GM04503 (cell line): ENCODE measurements around the gene ZNF280D.
"Not testable (repeated sequence)": the region's sequence is repeated elsewhere in the genome, so short reads cannot be mapped to it uniquely, and the experiment has no call there.

ENCODE experiments used
- DNase-seq: peaks from one replicate; pipeline ENCODE4 v3.0.0-alpha.2; 2012; ENCODE audit warnings: low read depth

The ZNF280D gene

GRCh38 chr15:56733136-56734012 lies at the start of gene ZNF280D:
ZNF280D (minus strand) TSS chr15:56733509; CDS start chr15:56707109, 26,400 bp downstream.
- peak; percentile 47 for DNase-seq

GRCh38 chr15:56782306-56782705 lies 49.0 kb upstream of the ZNF280D start:
- no peak for DNase-seq

GRCh38 chr15:56781666-56782065 lies 48.4 kb upstream of the ZNF280D start:
- DNase-seq, result no peak

GRCh38 chr15:56780102-56780725 lies 46.9 kb upstream of the ZNF280D start:
- DNase-seq, result not testable (repeated sequence)

- DNase-seq, result not testable (repeated sequence)
Observed at GRCh38 chr15:56779449-56779848, 46.1 kb upstream of the ZNF280D start.

- DNase-seq, result no peak
Observed at GRCh38 chr15:56778761-56779160, 45.5 kb upstream of the ZNF280D start.

- no peak for DNase-seq
Observed at GRCh38 chr15:56776839-56777238, 43.5 kb upstream of the ZNF280D start.

GRCh38 chr15:56775641-56776040 lies 42.3 kb upstream of the ZNF280D start:
- no peak for DNase-seq

- no peak for DNase-seq
Observed at GRCh38 chr15:56774356-56774755, 41.0 kb upstream of the ZNF280D start.

- DNase-seq, result no peak
Observed at GRCh38 chr15:56772868-56773639, 39.7 kb upstream of the ZNF280D start.

- no peak for DNase-seq
Observed at GRCh38 chr15:56770173-56770572, 36.9 kb upstream of the ZNF280D start.

GRCh38 chr15:56767315-56767714 lies 34.0 kb upstream of the ZNF280D start:
- DNase-seq, result no peak

- DNase-seq, result peak; percentile 68
Observed at GRCh38 chr15:56765251-56765650, 31.9 kb upstream of the ZNF280D start.

- no peak for DNase-seq
Observed at GRCh38 chr15:56763141-56763895, 30.0 kb upstream of the ZNF280D start.

GRCh38 chr15:56760186-56760585 lies 26.9 kb upstream of the ZNF280D start:
- DNase-seq, result no peak

- peak; percentile 76 for DNase-seq
Observed at GRCh38 chr15:56759450-56759845, 26.1 kb upstream of the ZNF280D start.

GRCh38 chr15:56758770-56759449 lies 25.6 kb upstream of the ZNF280D start:
- DNase-seq, result peak; percentile 63

- DNase-seq, result no peak
Observed at GRCh38 chr15:56757875-56758274, 24.6 kb upstream of the ZNF280D start.

- DNase-seq, result no peak
Observed at GRCh38 chr15:56754772-56755370, 21.6 kb upstream of the ZNF280D start.

GRCh38 chr15:56752986-56753385 lies 19.7 kb upstream of the ZNF280D start:
- no peak for DNase-seq

GRCh38 chr15:56749982-56750381 lies 16.7 kb upstream of the ZNF280D start:
- no peak for DNase-seq
